GM12801 (cell line): ENCODE data around the gene ADCY5.

Experiments
- TF ChIP-seq, protein P1 (sequence below): IDR thresholded peaks from one replicate; pipeline ENCODE4 v1.5.1; 2011; ENCODE audit warnings: control low read depth; ENCODE audit not compliant: insufficient read length; ENCODE audit errors: extremely low read depth

The ADCY5 gene

DNA sequence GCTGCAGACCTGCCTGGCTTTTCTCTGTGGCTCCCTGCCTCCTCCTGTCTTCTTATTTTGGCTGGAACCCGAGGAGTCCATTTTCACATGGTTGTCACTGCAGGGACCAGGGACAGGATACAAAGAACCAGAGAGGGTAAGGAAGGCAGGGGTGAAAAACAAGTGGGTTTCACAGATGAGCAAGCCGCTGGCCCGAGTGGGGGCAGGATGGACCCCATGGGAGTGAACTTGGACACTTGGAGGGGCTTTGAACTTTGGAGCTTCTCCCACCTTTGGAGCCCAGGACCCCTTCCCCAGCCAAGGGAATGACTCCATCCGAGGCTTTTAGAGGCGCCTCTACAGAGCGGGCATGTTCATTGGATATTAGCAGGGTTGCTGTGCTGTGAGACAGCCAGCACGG lies 26.9 kb upstream of the ADCY5 start:
- TF ChIP-seq, protein P1, sequence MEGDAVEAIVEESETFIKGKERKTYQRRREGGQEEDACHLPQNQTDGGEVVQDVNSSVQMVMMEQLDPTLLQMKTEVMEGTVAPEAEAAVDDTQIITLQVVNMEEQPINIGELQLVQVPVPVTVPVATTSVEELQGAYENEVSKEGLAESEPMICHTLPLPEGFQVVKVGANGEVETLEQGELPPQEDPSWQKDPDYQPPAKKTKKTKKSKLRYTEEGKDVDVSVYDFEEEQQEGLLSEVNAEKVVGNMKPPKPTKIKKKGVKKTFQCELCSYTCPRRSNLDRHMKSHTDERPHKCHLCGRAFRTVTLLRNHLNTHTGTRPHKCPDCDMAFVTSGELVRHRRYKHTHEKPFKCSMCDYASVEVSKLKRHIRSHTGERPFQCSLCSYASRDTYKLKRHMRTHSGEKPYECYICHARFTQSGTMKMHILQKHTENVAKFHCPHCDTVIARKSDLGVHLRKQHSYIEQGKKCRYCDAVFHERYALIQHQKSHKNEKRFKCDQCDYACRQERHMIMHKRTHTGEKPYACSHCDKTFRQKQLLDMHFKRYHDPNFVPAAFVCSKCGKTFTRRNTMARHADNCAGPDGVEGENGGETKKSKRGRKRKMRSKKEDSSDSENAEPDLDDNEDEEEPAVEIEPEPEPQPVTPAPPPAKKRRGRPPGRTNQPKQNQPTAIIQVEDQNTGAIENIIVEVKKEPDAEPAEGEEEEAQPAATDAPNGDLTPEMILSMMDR = no peak

DNA sequence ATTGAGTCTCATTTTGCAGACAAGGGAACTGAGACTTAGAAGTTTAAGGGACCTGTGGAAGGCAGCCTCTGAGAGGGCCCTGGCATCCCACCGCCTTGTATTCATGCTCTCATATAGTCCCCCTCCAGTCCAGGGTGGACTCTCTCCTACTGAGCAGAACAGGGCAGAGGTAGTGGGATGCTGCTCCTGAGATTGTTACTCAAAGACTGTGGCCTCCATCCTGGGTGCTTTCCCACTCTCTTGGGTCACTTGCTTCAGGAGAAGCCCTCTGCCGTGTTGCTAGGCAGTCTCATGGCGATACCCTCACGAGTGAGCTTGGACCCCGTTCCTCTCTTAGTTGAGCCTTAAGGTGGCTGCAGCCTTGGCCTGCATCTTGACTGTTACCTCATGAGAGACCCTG lies 22.2 kb upstream of the ADCY5 start:
- TF ChIP-seq, protein P1 = no peak

DNA sequence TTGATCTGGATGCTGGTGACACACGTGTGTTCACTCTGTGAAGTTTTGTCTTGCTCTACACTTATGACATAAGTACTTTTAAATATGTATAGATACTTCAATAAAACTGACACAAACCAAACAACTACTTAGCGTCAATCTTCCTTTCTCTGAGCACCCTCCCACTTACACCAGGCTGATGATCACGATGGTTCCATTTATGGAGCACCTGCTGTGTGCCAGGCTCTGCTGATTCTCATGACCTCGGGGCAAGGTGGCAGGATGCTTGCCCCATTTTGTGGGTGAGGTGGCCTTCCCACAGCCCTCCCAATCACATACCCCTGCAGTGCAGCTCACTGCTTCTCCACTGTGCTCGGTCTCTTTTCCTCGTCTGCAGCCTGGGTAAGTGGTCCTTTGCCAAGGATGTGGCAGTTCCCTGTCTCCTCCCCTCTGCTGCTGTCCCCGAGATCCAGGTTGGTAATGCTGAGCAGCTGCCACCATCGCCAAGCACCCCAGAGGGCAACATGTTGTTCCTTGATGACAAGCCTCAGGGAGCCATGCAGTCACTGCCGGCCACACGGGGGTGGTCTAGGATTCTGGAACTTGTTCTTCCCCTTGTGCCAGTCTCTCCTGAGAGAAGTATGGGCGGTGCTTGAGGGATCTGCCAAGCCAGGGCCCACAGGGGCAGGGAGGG lies 20.6 kb upstream of the ADCY5 start:
- TF ChIP-seq, protein P1 = no peak

DNA sequence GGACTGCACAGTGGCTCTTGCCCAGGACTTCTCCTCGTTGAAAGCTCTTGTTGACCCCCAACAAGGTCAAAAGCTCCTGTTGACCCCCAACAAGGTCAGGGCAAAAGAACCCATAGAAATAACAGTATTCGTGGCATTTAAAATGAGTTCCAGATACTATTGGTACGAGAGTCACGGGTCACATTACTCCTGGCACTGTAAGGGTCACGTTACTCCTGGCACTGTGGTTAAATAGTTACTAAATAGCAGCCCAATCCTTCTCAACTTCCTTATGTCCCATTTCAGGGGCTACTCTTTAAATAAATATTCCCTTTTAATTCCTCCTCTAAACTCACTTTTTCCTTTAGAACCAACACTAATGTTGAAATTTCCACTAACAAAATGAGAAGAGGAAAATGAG lies 18.2 kb upstream of the ADCY5 start:
- TF ChIP-seq, protein P1 = no peak

DNA sequence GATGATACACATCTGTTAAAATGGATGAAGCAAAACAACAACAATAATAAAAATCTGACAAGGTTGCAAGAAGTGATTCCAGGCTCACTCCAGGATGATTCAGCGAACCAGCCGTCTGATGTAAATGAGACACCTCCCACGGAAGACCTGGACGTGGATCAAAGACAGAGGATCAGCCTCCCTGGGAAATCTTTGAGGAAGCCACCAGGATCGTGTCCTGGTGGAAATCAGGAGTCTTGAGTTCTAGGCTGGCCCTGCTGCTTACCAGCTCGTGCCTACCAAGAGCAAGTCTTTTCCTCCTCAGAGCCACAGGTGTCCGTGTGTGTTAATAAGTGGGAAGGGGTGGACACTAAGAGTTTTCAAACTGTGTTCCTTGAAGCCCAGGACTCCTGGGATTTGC lies 15.3 kb upstream of the ADCY5 start:
- TF ChIP-seq, protein P1 = no peak

DNA sequence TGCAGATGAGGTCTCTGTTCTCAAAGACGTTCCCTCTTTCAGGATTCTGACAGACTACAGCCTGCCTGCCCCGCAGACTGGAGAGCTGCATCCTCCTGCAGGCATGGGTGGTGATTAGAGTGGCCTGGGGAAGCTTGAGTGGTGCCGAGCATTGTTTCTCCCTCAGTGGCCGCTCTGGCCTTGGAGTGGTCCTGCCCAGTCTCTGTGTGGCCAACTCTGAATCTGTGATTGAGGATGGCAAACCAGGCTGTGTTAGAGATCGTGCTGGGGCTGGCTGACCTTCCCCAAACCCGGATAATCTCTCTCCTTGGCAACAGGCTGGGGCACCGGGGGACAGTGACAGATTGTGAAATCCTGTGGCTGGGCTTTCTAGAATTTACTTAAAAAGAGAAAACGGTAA lies 11.0 kb upstream of the ADCY5 start:
- TF ChIP-seq, protein P1 = no peak

DNA sequence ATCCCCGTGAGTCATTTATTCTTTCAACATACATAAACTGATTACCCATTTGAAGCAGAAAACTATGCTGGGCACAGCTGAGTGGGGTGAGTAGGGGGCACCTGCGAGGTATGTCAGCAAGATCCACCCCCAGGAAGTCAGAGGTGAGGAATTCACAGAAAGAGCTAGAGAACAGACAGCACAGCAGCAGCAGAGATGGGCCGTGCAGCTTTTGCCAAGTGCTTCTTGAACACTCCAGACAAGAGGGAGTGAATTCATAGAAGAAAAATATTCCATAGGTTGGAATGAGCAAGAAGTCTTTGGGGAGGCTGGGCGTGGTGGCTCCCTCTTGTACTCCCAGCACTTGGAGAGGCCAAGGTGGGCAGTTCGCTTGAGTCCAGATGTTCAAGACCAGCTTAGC lies 9.4 kb upstream of the ADCY5 start:
- TF ChIP-seq, protein P1 = no peak

DNA sequence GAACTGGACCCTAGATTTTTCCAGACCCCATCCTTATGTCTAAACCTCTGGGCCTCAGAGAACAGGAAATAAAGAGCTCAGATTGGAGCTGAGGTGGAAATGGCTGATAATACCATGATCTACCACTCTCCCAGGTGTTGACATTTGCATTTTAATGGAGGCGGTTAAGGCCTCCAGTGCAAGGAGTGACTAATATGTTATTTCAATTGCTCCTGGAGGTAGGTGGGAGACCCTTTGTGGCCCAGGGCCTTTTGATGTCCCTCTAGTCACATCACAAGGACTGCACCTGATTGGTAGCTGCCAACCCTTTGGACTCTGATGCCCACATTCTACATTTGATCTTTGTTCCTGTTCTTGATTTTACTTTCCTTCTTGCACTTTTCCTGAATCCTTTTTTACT lies 9.0 kb upstream of the ADCY5 start:
- TF ChIP-seq, protein P1 = no peak
